ENCODE measurements around the gene WDR35.
"Not testable (repeated sequence)": the region's sequence is repeated elsewhere in the genome, so short reads cannot be mapped to it uniquely, and the experiment has no call there.

DNA sequence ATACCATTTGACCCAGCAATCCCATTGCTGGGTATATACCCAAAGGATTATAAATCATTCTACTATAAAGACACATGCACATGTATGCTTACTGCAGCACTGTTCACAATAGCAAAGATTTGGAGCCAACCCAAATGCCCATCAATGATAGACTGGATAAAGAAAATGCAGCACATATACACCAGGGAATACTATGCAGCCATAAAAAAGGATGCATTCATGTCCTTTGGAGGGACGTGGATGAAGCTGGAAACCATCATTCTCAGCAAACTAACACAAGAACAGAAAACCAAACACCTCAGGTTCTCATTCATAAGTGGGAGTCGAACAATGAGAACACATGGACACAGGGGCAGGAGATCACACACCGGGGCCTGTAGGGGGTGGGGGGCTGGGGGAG, 67.7 kb downstream of the WDR35 start:
- TF ChIP-seq ZFP30 (CRISPR knock-in tag; IDR thresholded peaks at IDR 0.05); POU6F1 (CRISPR knock-in tag; IDR thresholded peaks at IDR 0.05; ENCODE audit: borderline replicate concordance, low read depth); TOX (CRISPR knock-in tag; IDR thresholded peaks at IDR 0.05; ENCODE audit: borderline replicate concordance); GLIS3 (CRISPR knock-in tag; IDR thresholded peaks at IDR 0.05); ZNF8 (CRISPR knock-in tag; IDR thresholded peaks at IDR 0.05); ZNF565 (CRISPR knock-in tag; conservative IDR thresholded peaks at IDR 0.05; ENCODE audit: low read depth); ZNF70 (CRISPR knock-in tag; IDR thresholded peaks at IDR 0.05); OSR1 (CRISPR knock-in tag; IDR thresholded peaks at IDR 0.05); ARNTL (CRISPR knock-in tag; IDR thresholded peaks at IDR 0.05; ENCODE audit: borderline replicate concordance, low read depth); CSDC2 (CRISPR knock-in tag; IDR thresholded peaks at IDR 0.05); TSHZ2 (CRISPR knock-in tag; IDR thresholded peaks at IDR 0.05); PPARA (CRISPR knock-in tag; IDR thresholded peaks at IDR 0.05; ENCODE audit: borderline replicate concordance): not testable (repeated sequence)
- TF ChIP-seq, protein P1, sequence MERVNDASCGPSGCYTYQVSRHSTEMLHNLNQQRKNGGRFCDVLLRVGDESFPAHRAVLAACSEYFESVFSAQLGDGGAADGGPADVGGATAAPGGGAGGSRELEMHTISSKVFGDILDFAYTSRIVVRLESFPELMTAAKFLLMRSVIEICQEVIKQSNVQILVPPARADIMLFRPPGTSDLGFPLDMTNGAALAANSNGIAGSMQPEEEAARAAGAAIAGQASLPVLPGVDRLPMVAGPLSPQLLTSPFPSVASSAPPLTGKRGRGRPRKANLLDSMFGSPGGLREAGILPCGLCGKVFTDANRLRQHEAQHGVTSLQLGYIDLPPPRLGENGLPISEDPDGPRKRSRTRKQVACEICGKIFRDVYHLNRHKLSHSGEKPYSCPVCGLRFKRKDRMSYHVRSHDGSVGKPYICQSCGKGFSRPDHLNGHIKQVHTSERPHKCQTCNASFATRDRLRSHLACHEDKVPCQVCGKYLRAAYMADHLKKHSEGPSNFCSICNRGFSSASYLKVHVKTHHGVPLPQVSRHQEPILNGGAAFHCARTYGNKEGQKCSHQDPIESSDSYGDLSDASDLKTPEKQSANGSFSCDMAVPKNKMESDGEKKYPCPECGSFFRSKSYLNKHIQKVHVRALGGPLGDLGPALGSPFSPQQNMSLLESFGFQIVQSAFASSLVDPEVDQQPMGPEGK (CRISPR knock-in tag; IDR thresholded peaks at IDR 0.05; ENCODE audit: borderline replicate concordance), result not testable (repeated sequence)
